Bronchial smooth muscle cell (primary cell): Measurements from ENCODE around the gene SINHCAF. TPM values are rescaled to one million over a fixed set of nuclear protein-coding genes. Genes with fewer than 3 reads are reported as not detected.

Source experiments
- total RNA-seq: library from RNA; depleted of rRNA; stranded (reverse); fragments of >200 nt; gene quantifications from 2 replicates; pipeline ENCODE4 v1.2.1, GENCODE V29; 2014

Gene SINHCAF, protein sequence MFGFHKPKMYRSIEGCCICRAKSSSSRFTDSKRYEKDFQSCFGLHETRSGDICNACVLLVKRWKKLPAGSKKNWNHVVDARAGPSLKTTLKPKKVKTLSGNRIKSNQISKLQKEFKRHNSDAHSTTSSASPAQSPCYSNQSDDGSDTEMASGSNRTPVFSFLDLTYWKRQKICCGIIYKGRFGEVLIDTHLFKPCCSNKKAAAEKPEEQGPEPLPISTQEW
- total RNA-seq = 2.2 and 5.4 TPM in 2 replicates

DNA sequence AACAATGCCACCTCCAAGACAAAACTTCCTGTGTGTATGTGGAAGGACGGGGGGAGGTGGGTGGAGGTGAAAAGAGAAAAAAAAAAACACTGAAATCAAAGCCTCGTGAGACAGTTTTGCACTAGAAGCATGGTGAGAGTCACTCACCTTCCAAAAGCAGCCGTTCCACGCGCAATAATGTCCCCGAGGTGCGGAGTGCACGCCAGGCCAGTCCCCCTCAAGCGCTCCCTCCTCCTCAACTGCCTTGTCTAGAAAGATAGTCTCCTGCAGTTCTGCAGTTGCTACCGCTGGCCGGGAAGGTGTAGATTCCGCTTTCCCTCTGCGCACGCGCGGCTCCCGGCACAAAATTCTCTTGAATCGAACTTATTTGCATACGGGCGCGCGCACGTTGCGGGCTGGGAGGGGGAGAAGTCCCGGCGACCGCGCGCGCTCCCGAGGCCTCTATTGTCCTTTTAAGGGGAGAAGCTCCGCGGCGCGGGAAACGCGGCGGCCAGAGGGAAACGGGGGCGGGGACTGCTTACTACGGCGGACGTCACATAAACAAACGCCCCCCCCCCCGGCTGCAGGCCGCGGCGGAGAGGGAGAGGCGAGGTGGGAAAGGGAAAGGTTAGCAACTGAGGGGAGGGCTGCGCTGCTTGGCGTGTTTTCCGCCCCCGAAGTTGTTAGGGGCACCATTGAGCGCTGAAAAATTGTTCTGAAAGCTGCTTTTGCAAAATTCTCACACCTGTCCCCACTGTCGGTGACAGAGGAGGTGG, at the start of gene SINHCAF:
SINHCAF (minus strand) TSS at position 274 of the 755 bp plus-strand sequence. CDS start 27,946 bp downstream, outside the sequence.

